HepG2 (cell line): ENCODE measurements around the gene RBM43.

ENCODE experiments used
- ZNF337 ChIP-seq: sonication (generic); formaldehyde crosslinking; IDR thresholded peaks from 2 replicates; pipeline ENCODE4 v1.5.1; 2020; ENCODE audit warnings: missing genetic modification reagents, low read depth, mild to moderate bottlenecking, borderline replicate concordance
- ZNF644 ChIP-seq: IDR thresholded peaks from 2 replicates; pipeline ENCODE4 v1.6.1; 2016; ENCODE audit warnings: low read depth

GRCh38 chr2:151260573-151261230 lies 961 bp downstream of the RBM43 start:
- no peak for TF ChIP-seq ZNF644 (CRISPR knock-in tag)
- TF ChIP-seq ZNF337 (CRISPR knock-in tag): no peak
